ENCODE data around the gene IL18BP. TPM values are rescaled to one million over a fixed set of nuclear protein-coding genes. Genes with fewer than 3 reads are reported as not detected.

Gene IL18BP
- total RNA-seq, 1 donor from 2014 or later, result 20.9 TPM

DNA sequence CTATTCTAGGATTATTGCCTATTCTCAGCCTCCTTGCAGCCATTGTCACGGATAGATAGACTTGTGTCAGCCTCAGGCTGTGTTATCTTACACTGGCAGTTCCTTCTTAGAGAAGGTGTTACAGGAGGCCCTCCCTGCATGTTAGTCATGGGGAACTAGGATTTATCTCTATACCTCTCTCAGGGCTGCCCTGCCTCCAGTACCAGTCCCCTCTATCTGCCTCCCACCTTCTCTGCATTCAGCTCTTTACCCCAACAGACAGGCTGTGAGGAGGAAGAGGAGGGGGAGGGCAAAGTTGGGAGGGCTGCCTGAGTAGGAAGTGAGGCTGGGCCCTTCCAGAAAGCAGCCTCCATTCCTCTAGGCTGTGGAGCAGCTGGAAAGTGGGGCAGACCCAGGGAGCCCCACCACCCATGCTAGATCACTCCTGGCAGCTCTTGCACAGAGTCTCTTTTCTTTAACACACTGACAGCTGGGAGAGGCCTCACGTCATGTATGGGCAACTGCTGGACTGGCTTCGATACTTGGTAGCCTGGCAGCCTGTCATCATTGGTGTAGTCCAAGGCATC lies 2.9 kb upstream of the IL18BP start:
- no peaks in the 10 kb centered on the region for H3K27me3 Mint-ChIP-seq (ENCODE audit: low read depth)
- peak overlapping the region; percentile 30 for H3K27ac Mint-ChIP-seq
- H3K36me3 Mint-ChIP-seq, result peaks cover 14% of the 10 kb centered on the region
- TF ChIP-seq, protein P1, sequence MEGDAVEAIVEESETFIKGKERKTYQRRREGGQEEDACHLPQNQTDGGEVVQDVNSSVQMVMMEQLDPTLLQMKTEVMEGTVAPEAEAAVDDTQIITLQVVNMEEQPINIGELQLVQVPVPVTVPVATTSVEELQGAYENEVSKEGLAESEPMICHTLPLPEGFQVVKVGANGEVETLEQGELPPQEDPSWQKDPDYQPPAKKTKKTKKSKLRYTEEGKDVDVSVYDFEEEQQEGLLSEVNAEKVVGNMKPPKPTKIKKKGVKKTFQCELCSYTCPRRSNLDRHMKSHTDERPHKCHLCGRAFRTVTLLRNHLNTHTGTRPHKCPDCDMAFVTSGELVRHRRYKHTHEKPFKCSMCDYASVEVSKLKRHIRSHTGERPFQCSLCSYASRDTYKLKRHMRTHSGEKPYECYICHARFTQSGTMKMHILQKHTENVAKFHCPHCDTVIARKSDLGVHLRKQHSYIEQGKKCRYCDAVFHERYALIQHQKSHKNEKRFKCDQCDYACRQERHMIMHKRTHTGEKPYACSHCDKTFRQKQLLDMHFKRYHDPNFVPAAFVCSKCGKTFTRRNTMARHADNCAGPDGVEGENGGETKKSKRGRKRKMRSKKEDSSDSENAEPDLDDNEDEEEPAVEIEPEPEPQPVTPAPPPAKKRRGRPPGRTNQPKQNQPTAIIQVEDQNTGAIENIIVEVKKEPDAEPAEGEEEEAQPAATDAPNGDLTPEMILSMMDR (IDR thresholded peaks at IDR 0.05; ENCODE audit: unreplicated experiment), result no peak
- peaks cover 5% of the 10 kb centered on the region for H3K9me3 Mint-ChIP-seq
- no peak for DNase-seq (ENCODE audit: low spot score in 2 of 2, unreplicated experiment in 2 of 2)
- no peak overlapping the region for H3K4me3 Mint-ChIP-seq
- H3K4me1 Mint-ChIP-seq, result peaks cover 5% of the 10 kb centered on the region

DNA sequence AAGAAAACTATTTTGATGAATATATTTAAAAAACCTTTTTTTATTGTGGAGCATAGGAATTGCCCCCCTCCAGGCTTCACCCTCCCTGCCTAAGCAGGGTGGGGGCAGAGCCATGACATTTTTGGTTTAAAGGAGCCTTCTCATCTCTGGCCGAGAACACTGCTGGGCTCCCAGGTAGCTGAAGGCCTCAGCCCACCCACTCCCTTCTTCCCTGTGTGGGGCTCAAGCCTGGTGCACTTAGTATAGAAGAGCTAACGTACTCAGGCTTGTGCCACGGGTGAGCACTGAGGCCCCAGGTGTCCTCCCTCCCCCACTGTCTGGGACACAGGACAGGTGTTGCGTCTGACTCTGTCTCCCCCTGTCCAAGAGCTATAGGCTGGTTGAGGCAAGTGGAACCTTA lies 2.2 kb upstream of the IL18BP start:
- TF ChIP-seq, protein P1 (IDR thresholded peaks at IDR 0.05; ENCODE audit: unreplicated experiment), result no peak
- peaks cover 5% of the 10 kb centered on the region for H3K4me1 Mint-ChIP-seq
- H3K36me3 Mint-ChIP-seq, result peaks cover 14% of the 10 kb centered on the region
- H3K27me3 Mint-ChIP-seq (ENCODE audit: low read depth), result no peaks in the 10 kb centered on the region
- H3K9me3 Mint-ChIP-seq, result peaks cover 5% of the 10 kb centered on the region
- H3K4me3 Mint-ChIP-seq, result no peak overlapping the region
- DNase-seq (ENCODE audit: low spot score in 2 of 2, unreplicated experiment in 2 of 2), result no peak
- no peak overlapping the region for H3K27ac Mint-ChIP-seq

DNA sequence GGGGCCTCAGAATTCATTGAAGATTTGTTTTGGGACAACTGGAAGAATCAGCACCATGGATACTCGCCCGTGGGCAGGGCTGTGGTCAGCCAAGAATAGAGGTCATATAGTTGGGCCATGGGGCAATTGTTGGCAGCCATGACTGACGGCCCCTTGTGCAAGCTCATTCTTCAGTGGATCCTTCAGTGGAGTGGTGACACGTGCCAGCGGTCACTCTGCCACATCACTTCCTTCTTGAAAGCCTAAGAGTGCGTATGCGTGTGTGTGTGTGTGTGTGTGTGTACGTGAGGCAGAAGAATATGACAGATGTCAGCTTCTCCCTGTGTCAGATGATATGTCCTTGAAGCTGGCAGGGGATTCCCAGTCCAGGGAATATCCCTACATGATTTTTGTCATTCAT lies 1.8 kb upstream of the IL18BP start:
- TF ChIP-seq, protein P1 (IDR thresholded peaks at IDR 0.05; ENCODE audit: unreplicated experiment), result no peak
- H3K4me1 Mint-ChIP-seq, result peaks cover 8% of the 10 kb centered on the region
- no peaks in the 10 kb centered on the region for H3K27me3 Mint-ChIP-seq (ENCODE audit: low read depth)
- peaks cover 5% of the 10 kb centered on the region for H3K9me3 Mint-ChIP-seq
- no peak overlapping the region for H3K4me3 Mint-ChIP-seq
- H3K27ac Mint-ChIP-seq, result no peak overlapping the region
- peaks cover 14% of the 10 kb centered on the region for H3K36me3 Mint-ChIP-seq
- no peak for DNase-seq (ENCODE audit: low spot score in 2 of 2, unreplicated experiment in 2 of 2)

DNA sequence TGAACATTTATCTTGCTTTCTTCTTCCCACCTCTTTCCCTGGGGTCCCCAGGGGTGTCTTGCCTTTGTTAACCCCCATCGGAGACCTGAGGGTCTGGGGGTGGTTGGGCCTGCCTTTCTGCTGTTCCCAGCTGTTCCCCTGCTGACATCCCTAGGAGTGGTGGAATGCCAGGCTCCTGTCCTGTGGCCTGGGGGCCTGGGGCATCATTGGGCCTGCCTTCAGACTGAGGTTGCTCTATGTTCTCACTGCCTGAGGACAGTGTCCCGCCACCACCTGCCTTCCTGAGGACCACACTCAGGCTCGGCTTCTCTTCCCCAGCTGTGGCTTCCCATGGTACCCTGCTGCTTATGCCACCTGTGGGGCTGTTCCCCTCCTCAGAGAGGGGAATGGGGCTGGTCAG lies 1.1 kb upstream of the IL18BP start:
- Mint-ChIP-seq H3K36me3 (peaks cover 14% of the 10 kb centered on the region), H3K27me3 (ENCODE audit: low read depth) (no peaks in the 10 kb centered on the region), H3K27ac (no peak overlapping the region), H3K4me1 (peaks cover 14% of the 10 kb centered on the region), H3K9me3 (peaks cover 5% of the 10 kb centered on the region), H3K4me3 (no peak overlapping the region)
- DNase-seq (ENCODE audit: low spot score in 2 of 2, unreplicated experiment in 2 of 2), result no peak
- TF ChIP-seq, protein P1 (IDR thresholded peaks at IDR 0.05; ENCODE audit: unreplicated experiment), result no peak

DNA sequence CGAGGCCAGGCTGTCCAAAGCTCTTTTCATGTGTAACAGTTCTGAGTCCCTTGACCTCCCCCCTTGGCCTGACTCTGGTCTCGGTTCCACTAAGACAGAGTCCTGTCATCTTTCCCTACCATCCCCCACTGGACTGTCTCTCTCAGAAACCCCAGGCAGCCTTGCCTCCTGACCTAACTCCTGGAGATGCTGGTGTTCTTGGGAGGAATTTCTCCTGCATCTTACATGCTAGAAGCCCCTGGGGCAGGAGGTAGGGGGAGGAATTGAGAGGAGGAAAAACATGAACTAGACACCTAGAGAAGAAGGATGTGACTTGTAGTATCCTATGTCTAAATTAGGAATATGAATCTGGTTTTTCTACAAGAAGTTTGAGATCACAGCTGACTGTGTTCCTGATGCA lies 648 bp upstream of the IL18BP start:
- peaks cover 4% of the 10 kb centered on the region for H3K9me3 Mint-ChIP-seq
- H3K27me3 Mint-ChIP-seq (ENCODE audit: low read depth), result no peaks in the 10 kb centered on the region
- peaks cover 14% of the 10 kb centered on the region for H3K36me3 Mint-ChIP-seq
- H3K27ac Mint-ChIP-seq, result no peak overlapping the region
- H3K4me1 Mint-ChIP-seq, result peaks cover 15% of the 10 kb centered on the region
- TF ChIP-seq, protein P1 (IDR thresholded peaks at IDR 0.05; ENCODE audit: unreplicated experiment), result no peak
- no peak overlapping the region for H3K4me3 Mint-ChIP-seq
- no peak for DNase-seq (ENCODE audit: low spot score in 2 of 2, unreplicated experiment in 2 of 2)

DNA sequence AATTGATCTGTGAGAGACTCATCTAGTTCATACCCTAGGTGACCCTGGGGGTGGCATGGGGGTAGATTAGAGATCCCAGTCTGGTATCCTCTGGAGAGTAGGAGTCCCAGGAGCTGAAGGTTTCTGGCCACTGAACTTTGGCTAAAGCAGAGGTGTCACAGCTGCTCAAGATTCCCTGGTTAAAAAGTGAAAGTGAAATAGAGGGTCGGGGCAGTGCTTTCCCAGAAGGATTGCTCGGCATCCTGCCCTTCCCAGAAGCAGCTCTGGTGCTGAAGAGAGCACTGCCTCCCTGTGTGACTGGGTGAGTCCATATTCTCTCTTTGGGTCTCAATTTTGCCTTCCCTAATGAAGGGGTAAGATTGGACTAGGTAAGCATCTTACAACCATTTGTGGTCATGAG lies 653 bp downstream of the IL18BP start:
- no peak overlapping the region for H3K4me3 Mint-ChIP-seq
- H3K27ac Mint-ChIP-seq, result peak overlapping the region; percentile 40
- peaks cover 12% of the 10 kb centered on the region for H3K36me3 Mint-ChIP-seq
- H3K27me3 Mint-ChIP-seq (ENCODE audit: low read depth), result no peaks in the 10 kb centered on the region
- no peaks in the 10 kb centered on the region for H3K9me3 Mint-ChIP-seq
- TF ChIP-seq, protein P1 (IDR thresholded peaks at IDR 0.05; ENCODE audit: unreplicated experiment), result no peak
- H3K4me1 Mint-ChIP-seq, result peaks cover 15% of the 10 kb centered on the region
- no peak for DNase-seq (ENCODE audit: low spot score in 2 of 2, unreplicated experiment in 2 of 2)

Measured in mesothelial cell of epicardium (in vitro differentiated cells).